Measurements from ENCODE around the gene NEAT1. TPM values are rescaled to one million over a fixed set of nuclear protein-coding genes. Genes with fewer than 3 reads are reported as not detected.

Gene NEAT1
- total and polyA plus RNA-seq, 2 of the 8 experiments (the other 6 are each of a cell fraction or from before 2014, with no cell fraction given): 2.4 to 10.7 TPM

DNA sequence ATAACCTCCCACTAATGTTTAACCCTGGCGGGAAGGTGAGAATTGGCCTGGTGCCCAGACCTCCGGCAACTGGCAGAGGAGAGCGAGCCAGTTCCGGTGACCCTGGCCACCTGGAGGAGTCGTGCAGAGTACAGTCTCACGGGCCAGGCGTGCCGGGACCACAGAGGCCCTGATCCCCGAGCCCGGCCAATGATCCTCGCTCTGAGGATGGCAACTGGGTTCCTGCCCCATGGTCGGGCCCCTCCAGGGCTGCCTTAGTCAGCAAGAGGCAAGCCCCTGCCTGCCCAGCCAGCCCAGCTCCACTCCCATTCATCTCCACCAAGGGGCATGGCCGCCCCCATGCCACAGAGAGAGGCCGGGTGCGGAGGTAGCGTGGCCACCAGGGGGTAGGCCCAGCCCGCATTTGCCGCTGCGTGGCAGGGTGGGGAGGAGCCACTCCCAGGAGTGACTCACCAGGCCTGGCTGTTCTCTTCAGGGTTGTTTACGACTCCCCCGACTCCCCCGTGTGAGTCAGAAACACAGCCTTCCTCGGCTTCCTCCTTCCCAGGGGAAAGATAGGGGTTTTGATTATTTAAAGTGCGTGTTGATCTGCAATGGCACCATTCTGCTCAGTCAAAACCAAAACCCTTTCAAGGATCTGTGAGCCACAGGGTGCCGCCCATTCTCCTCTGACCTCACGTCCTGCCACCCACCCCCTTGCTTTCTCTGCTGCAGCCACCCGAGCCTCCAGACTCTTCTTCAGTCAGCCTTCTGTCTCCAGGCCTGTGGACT lies 40.4 kb upstream of the NEAT1 start, which contains the start of gene SLC25A45 (continued):
- TF ChIP-seq, protein P1, sequence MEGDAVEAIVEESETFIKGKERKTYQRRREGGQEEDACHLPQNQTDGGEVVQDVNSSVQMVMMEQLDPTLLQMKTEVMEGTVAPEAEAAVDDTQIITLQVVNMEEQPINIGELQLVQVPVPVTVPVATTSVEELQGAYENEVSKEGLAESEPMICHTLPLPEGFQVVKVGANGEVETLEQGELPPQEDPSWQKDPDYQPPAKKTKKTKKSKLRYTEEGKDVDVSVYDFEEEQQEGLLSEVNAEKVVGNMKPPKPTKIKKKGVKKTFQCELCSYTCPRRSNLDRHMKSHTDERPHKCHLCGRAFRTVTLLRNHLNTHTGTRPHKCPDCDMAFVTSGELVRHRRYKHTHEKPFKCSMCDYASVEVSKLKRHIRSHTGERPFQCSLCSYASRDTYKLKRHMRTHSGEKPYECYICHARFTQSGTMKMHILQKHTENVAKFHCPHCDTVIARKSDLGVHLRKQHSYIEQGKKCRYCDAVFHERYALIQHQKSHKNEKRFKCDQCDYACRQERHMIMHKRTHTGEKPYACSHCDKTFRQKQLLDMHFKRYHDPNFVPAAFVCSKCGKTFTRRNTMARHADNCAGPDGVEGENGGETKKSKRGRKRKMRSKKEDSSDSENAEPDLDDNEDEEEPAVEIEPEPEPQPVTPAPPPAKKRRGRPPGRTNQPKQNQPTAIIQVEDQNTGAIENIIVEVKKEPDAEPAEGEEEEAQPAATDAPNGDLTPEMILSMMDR (IDR thresholded peaks at IDR 0.05; ENCODE audit: control extremely low read depth in 1 of 3, insufficient read depth in 1 of 3, low read depth in 1 of 3, low read length in 3 of 3): peak; percentile 23 to 50 (median 46)
- no peak for TF ChIP-seq JUN (IDR thresholded peaks at IDR 0.05; ENCODE audit: low read depth, low read length)
- no peak for TF ChIP-seq NRF1 (IDR thresholded peaks at IDR 0.05; ENCODE audit: low read depth, low read length)
- TF ChIP-seq ZNF274 (IDR thresholded peaks at IDR 0.05; ENCODE audit: borderline replicate concordance, extremely low read depth, low read length): no peak
- TF ChIP-seq CREB1 (IDR thresholded peaks at IDR 0.05): 0 out of 2 replicates have a peak, but pooled peaks have one; percentile 6
- TF ChIP-seq RXRA (IDR thresholded peaks at IDR 0.05; ENCODE audit: insufficient read depth, low read depth, low read length): no peak
- TF ChIP-seq SAP30 (IDR thresholded peaks at IDR 0.05; ENCODE audit: insufficient read depth, insufficient replicate concordance, low read length): no peak
- TF ChIP-seq KDM1A (IDR thresholded peaks at IDR 0.05; ENCODE audit: borderline replicate concordance, low read length): no peak

Measured in H1 (cell line).